Measurements from ENCODE around the gene SCAF8. TPM values are rescaled to one million over a fixed set of nuclear protein-coding genes. Genes with fewer than 3 reads are reported as not detected.
"Not testable (repeated sequence)": the region's sequence is repeated elsewhere in the genome, so short reads cannot be mapped to it uniquely, and the experiment has no call there.

Gene SCAF8
- total and polyA plus RNA-seq, 2 of the 4 experiments (the other 2 are of a cell fraction) = 16.1 to 23.5 TPM

GRCh38 chr6:154811663-154812062, 78.4 kb downstream of the SCAF8 start:
- H3K9ac ChIP-seq (ENCODE audit: low read depth, low read length); H4K5ac ChIP-seq (ENCODE audit: low read depth, low read length); H3K4me3 ChIP-seq (ENCODE audit: insufficient read depth, low read depth, low read length); in situ Hi-C loops (cut with MboI; ENCODE audit: low sequenced_read_pairs); H3K14ac ChIP-seq (replicated peaks; ENCODE audit: low read depth, low read length); H3K23ac ChIP-seq (ENCODE audit: low read depth, low read length); DNase-seq; BruUV-seq (replicated peaks); H2BK120ac ChIP-seq (ENCODE audit: low read depth, low read length); H3K27me3 ChIP-seq (ENCODE audit: control insufficient read depth, insufficient read depth, low read length); CTCF ChIA-PET; H2BK20ac ChIP-seq (ENCODE audit: low read depth, low read length); intact Hi-C loops (cut with micrococcal nuclease); H3K18ac ChIP-seq (ENCODE audit: low read depth, low read length); H2AK5ac ChIP-seq (ENCODE audit: low read depth, low read length); H4K20me1 ChIP-seq (ENCODE audit: insufficient read depth, low read length); H2AFZ ChIP-seq (replicated peaks; ENCODE audit: low read length, poor library complexity); H2BK15ac ChIP-seq (ENCODE audit: low read depth, low read length); H4K91ac ChIP-seq (ENCODE audit: insufficient read depth, low read depth, low read length); dilution Hi-C loops (cut with HindIII; ENCODE audit: low sequenced_read_pairs, unreplicated experiment); ATAC-seq (ENCODE audit: low read depth); H3K4ac ChIP-seq (ENCODE audit: low read depth, low read length); H2AK9ac ChIP-seq (replicated peaks; ENCODE audit: low read depth, low read length, poor library complexity); H3K4me2 ChIP-seq (ENCODE audit: low read depth, low read length); H3K27ac ChIP-seq (ENCODE audit: insufficient read depth, low read length); H3K9me1 ChIP-seq (ENCODE audit: insufficient read depth, low read length); H3K4me1 ChIP-seq (ENCODE audit: control insufficient read depth, insufficient read depth, low read length); H4K8ac ChIP-seq (ENCODE audit: low read depth in 2 of 2, low read length in 2 of 2); H2BK5ac ChIP-seq (ENCODE audit: low read depth, low read length, poor library complexity, severe bottlenecking); H3K9me3 ChIP-seq (ENCODE audit: control insufficient read depth, insufficient read depth, low read length); H3K56ac ChIP-seq (ENCODE audit: extremely low read depth, insufficient read depth, low read length): not testable (repeated sequence)
- Histone ChIP-seq H3K36me3 (ENCODE audit: control insufficient read depth, insufficient read depth, low read length) (peaks cover 41% of the 10 kb centered on the region), H3K79me1 (ENCODE audit: low read depth in 1 of 2, low read length in 2 of 2) (peaks cover 13 to 32% of the 10 kb centered on the region in 2 experiments)
- no CpG with 5 or more reads among the region's 3 CpGs for WGBS, 2 experiments (ENCODE audit: extremely low coverage in 2 of 2, insufficient read length in 1 of 2)
- POLR2A ChIA-PET (ENCODE audit: unreplicated experiment) = interaction anchor here (0.6 kb wide), 1 partner anchor 257 kb away, joined by 5 read pairs; no protein-coding TSS in a partner anchor
